CD4-positive, alpha-beta T cell treated with Interleukin-1 beta for 1 hour (primary cell): ENCODE measurements around the gene PRSS50.
"Not testable (repeated sequence)": the region's sequence is repeated elsewhere in the genome, so short reads cannot be mapped to it uniquely, and the experiment has no call there.

Experiments
- DNase-seq, 2 donors: peaks; one replicate each; pipeline ENCODE4 v3.0.0-alpha.2; 2020 to 2022

The PRSS50 gene, protein sequence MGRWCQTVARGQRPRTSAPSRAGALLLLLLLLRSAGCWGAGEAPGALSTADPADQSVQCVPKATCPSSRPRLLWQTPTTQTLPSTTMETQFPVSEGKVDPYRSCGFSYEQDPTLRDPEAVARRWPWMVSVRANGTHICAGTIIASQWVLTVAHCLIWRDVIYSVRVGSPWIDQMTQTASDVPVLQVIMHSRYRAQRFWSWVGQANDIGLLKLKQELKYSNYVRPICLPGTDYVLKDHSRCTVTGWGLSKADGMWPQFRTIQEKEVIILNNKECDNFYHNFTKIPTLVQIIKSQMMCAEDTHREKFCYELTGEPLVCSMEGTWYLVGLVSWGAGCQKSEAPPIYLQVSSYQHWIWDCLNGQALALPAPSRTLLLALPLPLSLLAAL

GRCh38 chr3:46717447-46718231 is at the start of gene PRSS50:
Gene PRSS50, minus strand, starts transcription at chr3:46717869. Its CDS starts 45 bp downstream, at chr3:46717824.
- DNase-seq = no peak

GRCh38 chr3:46764206-46764605 is 46.5 kb upstream of the PRSS50 start:
- no peak for DNase-seq

DNA sequence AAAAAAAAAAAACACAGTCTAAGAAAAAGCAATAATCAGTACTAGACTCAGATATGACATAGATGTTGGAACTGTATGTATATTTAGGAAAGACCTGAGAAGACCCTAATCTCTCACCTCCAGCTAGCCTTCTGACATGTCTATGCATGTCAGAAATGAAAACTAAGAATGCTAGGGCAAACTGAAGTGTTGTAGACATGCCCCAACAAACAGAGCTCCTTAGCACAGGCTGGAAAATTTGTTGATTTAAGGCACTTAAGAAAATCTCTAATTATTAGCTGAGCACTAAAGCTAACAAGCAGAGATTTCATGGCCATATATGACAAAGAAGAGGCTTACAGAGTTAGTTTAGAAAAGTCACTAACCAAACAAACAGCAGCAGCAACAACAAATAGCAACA is 45.5 kb upstream of the PRSS50 start:
- no peak for DNase-seq

- DNase-seq = no peak
Observed at GRCh38 chr3:46759239-46760167, 41.8 kb upstream of the PRSS50 start.

GRCh38 chr3:46756642-46757041 is 39.0 kb upstream of the PRSS50 start:
- no peak for DNase-seq

- DNase-seq = no peak
Observed at GRCh38 chr3:46755646-46756045, 38.0 kb upstream of the PRSS50 start.

DNA sequence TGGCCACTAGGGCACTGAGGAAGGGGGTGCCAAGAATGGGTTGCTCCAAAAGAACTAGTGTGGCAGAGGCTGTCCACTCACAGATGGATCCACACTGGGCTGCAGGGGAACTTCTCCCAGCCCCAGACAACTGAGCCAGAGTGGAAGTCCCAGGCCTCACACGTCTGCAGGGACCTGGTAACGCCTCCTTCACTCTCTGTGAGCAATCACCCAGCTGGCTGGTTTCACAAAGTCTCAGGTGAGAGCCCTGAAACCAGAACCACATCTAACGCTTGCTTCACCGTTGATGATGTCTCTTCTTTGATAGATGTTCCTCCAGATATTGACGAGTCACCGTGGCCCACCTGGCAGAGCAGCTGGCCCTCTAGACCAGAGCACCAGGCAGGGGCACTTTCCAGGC is 35.5 kb upstream of the PRSS50 start:
- not testable (repeated sequence) for DNase-seq

DNA sequence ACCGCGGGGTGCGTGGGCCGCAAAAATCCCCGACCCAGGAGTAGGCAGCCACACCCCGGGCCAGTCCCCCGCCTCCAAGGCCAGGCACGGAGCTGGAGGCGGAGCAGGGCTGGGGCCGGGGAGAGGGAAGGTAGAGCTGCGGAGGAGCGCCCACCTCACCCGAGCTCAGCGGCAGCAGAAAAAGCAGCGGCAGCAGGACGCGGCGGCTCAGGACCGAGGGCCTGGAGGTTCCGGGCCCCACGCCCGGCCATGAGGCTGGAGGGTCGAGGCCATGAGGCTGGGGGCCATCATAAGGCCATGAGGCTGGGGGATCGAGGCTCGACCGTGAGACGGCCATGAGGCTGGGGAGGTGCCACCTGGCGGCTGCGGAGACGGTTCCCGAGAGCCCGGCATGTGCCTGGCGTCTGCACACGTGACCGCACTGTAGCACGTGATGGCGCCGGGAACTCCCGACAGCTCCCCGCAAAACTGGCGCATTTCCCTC is 32.9 kb upstream of the PRSS50 start:
- no peak for DNase-seq

- DNase-seq = no peak
Observed at GRCh38 chr3:46749129-46749528, 31.5 kb upstream of the PRSS50 start.

DNA sequence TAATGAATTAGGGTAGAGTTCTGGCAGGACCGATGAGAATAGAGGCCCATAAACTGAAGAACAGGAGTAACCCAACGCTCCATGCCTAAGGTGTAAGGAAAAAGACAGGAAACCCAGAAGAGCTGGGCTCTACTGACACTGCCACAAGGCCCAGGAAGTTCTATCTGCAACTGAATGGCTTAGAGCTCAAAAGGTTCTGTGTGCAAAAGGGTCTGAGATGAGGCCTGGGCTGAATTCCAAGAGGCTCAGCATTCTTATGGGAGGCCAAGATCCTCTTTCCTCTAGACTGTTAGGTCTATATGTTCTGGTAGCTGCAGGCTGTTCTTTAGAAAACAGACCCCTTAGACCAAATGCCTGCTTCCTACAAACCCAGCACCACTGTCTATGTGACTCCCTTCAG is 30.5 kb upstream of the PRSS50 start:
- no peak for DNase-seq

GRCh38 chr3:46746711-46747110 is 29.0 kb upstream of the PRSS50 start:
- no peak for DNase-seq

DNA sequence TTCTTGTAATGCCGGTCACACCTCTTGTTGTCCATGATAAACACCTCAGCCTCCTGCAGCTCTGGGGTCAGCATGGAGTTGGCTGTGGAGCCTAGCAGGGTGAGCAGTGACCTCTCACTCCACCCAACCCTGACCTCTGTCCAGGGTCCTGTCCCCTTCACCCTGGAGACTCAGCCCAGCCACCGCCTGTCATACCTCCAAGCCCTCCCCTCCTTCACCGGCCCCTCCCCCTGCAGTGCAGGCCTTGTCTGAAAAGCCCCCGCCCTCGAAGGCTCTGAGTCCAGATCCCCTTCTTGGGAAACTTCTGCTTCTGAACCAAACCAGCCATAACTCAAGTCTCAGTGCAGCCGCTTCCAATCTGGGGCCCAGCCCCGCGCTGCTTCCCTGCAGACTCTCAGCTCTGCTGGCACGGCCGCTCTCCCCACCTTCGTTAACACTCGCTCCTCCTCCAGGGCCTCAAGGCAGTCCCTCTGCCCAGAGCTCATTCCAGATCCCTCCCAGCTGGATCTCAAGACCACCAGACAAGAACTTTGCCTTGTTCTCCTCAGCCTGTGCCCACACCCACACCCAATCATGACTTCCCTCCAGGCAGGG is 25.4 kb upstream of the PRSS50 start:
- no peak for DNase-seq

GRCh38 chr3:46739565-46739964 is 21.9 kb upstream of the PRSS50 start:
- DNase-seq = not testable (repeated sequence)

GRCh38 chr3:46737329-46737731 is 19.7 kb upstream of the PRSS50 start:
- DNase-seq = no peak

DNA sequence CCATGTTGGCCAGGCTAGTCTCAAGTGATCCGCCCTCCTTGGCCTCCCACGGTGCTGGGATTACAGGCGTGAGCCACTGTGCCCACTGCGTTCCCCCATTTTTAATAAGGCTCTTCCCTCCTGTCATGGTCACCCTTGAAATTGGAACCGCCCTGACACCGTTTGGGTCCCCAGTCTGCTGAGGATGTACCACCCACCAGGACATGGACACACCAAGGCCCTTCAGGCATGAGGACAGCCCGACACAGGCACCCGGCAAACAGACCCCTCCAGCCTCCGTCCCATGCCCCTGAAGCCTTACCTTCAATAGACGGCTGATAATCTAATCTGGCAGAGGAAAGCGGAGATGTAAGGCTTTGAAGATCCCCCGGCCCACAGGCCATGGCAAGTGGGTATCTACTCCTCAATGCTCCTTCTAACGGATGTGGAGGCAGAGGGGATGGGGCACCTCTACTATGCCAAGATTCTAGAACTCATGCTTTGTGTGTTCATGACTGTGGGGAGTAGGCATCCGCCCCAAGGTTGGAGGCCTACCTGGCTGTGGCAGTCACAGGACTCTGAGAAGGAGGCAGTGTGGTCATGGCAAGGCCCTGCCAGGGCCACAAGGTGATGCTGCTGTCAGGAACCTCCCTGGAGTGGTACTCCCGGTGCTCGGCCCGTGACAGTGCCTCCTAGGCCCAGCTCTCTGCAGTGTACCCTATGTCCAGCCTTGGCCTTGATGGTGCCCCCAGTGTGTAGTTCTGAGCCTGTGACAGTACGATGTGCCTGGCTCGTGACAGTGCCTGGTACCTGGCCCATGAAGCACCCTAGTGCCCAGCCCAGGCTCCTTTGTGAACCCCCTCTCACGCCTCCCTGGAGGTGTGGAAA is 18.6 kb upstream of the PRSS50 start:
- DNase-seq = no peak

DNA sequence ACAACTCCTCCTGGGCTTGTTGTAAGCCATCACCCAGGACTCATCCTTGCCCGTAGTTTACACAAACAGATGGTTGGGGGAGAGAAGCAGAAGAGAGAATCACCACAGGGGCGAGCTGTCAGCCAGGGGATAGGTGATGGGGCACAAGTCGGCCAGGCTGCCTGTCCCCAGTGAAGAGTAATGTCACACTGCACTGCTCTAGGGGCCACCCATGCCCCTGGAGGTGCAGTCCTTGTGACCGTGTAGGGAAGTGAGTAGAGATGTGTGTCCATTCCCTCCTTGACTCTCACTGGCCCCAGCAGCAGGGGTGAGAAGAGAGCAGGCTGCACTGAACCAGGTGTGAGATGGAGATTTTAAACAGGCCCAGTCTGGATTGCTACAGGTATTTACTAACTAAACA is 17.1 kb upstream of the PRSS50 start:
- no peak for DNase-seq

DNA sequence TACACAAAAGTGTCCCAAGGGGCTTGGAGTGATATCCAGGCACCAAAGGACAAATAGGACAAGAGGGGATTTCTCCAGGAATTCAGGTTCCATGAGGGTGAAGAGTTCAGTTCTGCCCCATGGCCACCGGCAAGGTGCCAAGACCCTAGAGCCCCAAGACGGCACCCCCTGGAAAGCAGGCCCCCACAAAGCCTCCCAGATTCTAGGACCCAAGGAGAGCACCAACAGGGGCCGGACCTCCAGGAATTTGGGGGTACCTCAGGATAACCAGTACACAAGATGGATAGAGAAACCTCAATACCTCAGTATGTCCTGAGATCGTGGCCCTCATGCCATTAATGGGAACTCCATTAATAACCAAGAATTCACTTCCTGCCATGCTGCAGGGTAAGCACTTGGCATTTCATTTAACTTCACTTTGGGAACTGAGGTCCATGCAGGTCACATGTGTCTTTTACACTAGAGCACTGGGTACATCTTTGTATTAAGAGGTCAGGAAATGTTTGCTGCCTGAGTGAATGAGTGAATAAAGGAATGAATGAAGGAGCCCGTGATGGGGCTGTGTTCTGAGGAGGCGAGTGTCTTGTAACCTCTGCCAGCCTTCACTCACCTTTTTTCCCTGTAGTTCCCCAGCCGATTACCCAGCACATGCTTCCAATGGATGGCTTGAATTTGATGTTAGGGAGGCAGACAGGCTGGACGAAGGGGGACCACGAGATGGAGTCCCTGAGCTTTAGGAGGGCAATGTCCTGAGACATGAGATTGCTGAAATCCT is 15.5 kb upstream of the PRSS50 start:
- no peak for DNase-seq

- DNase-seq = no peak
Observed at GRCh38 chr3:46731795-46732194, 14.1 kb upstream of the PRSS50 start.

DNA sequence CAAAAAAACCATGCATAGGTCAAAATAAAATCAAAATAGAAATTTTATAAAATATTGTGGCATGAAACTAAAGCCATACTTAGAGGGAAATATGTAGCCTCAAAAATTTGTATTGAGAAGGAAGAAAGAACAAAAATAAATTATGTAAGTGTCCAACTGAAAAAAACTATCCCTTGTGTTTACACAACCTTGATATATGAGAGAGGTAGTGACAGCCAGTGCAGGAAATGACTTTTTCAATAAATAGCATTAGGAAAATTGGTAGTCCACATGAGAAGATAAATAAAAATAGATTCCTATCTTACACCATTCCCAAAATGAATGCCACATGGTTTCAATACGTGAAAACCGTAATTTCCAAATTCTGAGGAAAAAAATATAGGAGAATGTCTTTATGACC is 13.2 kb upstream of the PRSS50 start:
- no peak for DNase-seq

- DNase-seq = no peak
Observed at GRCh38 chr3:46729038-46729437, 11.4 kb upstream of the PRSS50 start.
